ENCODE data around the gene ZNF524. TPM values are rescaled to one million over a fixed set of nuclear protein-coding genes. Genes with fewer than 3 reads are reported as not detected.

ZNF524 gene
- total and polyA plus RNA-seq, 4 donors: 12.6 to 62.5 (median 28.2) TPM

GRCh38 chr19:55554741-55555152 lies 45.3 kb upstream of the ZNF524 start:
- no peaks in the 10 kb centered on the region for H3K36me3 ChIP-seq (ENCODE audit: control insufficient read depth in 4 of 4, insufficient read depth in 4 of 4, low read length in 4 of 4)
- no peak overlapping the region for H3K4me3 ChIP-seq
- H3K9me3 ChIP-seq (ENCODE audit: control insufficient read depth in 4 of 4, insufficient read depth in 3 of 4, low read length in 3 of 4): no peaks in the 10 kb centered on the region
- no peak overlapping the region for H3K9ac ChIP-seq (ENCODE audit: insufficient read depth in 1 of 2, low read length in 2 of 2)
- peaks cover 0 to 16% (median 9%) of the 10 kb centered on the region in 3 donors for H3K27me3 ChIP-seq (ENCODE audit: control insufficient read depth in 3 of 3, insufficient read depth in 3 of 3, low read length in 2 of 3)
- H3K27ac ChIP-seq (ENCODE audit: low read depth in 1 of 2, low read length in 1 of 2): no peak overlapping the region
- TF ChIP-seq CTCF (IDR thresholded peaks at IDR 0.05; ENCODE audit: control extremely low read depth, extremely low read depth): no peak
- ATAC-seq (ENCODE audit: insufficient read depth, low FRiP score): no peak
- DNase-seq: no peak
- 79 to 87% methylated on average over 8 of the region's 8 CpGs for WGBS, 2 donors
- peaks cover 0 to 2% (median 0%) of the 10 kb centered on the region in 5 donors for H3K4me1 ChIP-seq (ENCODE audit: control insufficient read depth in 5 of 5, insufficient read depth in 5 of 5, low read length in 5 of 5)

GRCh38 chr19:55559684-55560083 lies 40.4 kb upstream of the ZNF524 start:
- no peak for TF ChIP-seq CTCF (IDR thresholded peaks at IDR 0.05; ENCODE audit: control extremely low read depth, extremely low read depth)
- H3K9ac ChIP-seq (ENCODE audit: insufficient read depth in 1 of 2, low read length in 2 of 2): no peak overlapping the region
- peaks cover 0 to 5% (median 4%) of the 10 kb centered on the region in 5 donors for H3K4me1 ChIP-seq (ENCODE audit: control insufficient read depth in 5 of 5, insufficient read depth in 5 of 5, low read length in 5 of 5)
- H3K36me3 ChIP-seq (ENCODE audit: control insufficient read depth in 4 of 4, insufficient read depth in 4 of 4, low read length in 4 of 4): no peaks in the 10 kb centered on the region
- peaks cover 0 to 2% (median 0%) of the 10 kb centered on the region in 3 donors for H3K27me3 ChIP-seq (ENCODE audit: control insufficient read depth in 3 of 3, insufficient read depth in 3 of 3, low read length in 2 of 3)
- no peak overlapping the region for H3K27ac ChIP-seq (ENCODE audit: low read depth in 1 of 2, low read length in 1 of 2)
- H3K4me3 ChIP-seq: no peak overlapping the region
- DNase-seq (no peak), ATAC-seq (ENCODE audit: insufficient read depth, low FRiP score) (no peak)
- WGBS, 2 donors: 83 to 92% methylated on average over 9 of the region's 9 CpGs
- peaks cover 0 to 4% (median 0%) of the 10 kb centered on the region in 4 donors for H3K9me3 ChIP-seq (ENCODE audit: control insufficient read depth in 4 of 4, insufficient read depth in 3 of 4, low read length in 3 of 4)

GRCh38 chr19:55563261-55563690 lies 36.8 kb upstream of the ZNF524 start:
- Histone ChIP-seq H3K9ac (ENCODE audit: insufficient read depth in 1 of 2, low read length in 2 of 2) (peak overlapping the region in 1 of 2 donors; percentile 23), H3K4me1 (ENCODE audit: control insufficient read depth in 5 of 5, insufficient read depth in 5 of 5, low read length in 5 of 5) (peaks cover 0 to 5% (median 4%) of the 10 kb centered on the region in 5 donors), H3K9me3 (ENCODE audit: control insufficient read depth in 4 of 4, insufficient read depth in 3 of 4, low read length in 3 of 4) (peaks cover 0 to 4% (median 0%) of the 10 kb centered on the region in 4 donors), H3K27ac (ENCODE audit: low read depth in 1 of 2, low read length in 1 of 2) (peak overlapping the region in 1 of 2 donors; percentile 85), H3K36me3 (ENCODE audit: control insufficient read depth in 4 of 4, insufficient read depth in 4 of 4, low read length in 4 of 4) (no peaks in the 10 kb centered on the region), H3K4me3 (no peak overlapping the region), H3K27me3 (ENCODE audit: control insufficient read depth in 3 of 3, insufficient read depth in 3 of 3, low read length in 2 of 3) (peaks cover 0 to 2% (median 0%) of the 10 kb centered on the region in 3 donors)
- WGBS, 2 donors: 53 to 54% methylated on average over 12 of the region's 12 CpGs
- DNase-seq (peak; percentile 33 to 53 (median 47)), ATAC-seq (ENCODE audit: insufficient read depth, low FRiP score) (no peak)
- TF ChIP-seq CTCF (IDR thresholded peaks at IDR 0.05; ENCODE audit: control extremely low read depth, extremely low read depth): no peak

GRCh38 chr19:55566823-55567222 lies 33.3 kb upstream of the ZNF524 start:
- ATAC-seq (ENCODE audit: insufficient read depth, low FRiP score): no peak
- Histone ChIP-seq H3K4me1 (ENCODE audit: control insufficient read depth in 5 of 5, insufficient read depth in 5 of 5, low read length in 5 of 5) (peaks cover 0 to 5% (median 4%) of the 10 kb centered on the region in 5 donors), H3K27ac (ENCODE audit: low read depth in 1 of 2, low read length in 1 of 2) (no peak overlapping the region), H3K27me3 (ENCODE audit: control insufficient read depth in 3 of 3, insufficient read depth in 3 of 3, low read length in 2 of 3) (no peaks in the 10 kb centered on the region), H3K9me3 (ENCODE audit: control insufficient read depth in 4 of 4, insufficient read depth in 3 of 4, low read length in 3 of 4) (no peaks in the 10 kb centered on the region), H3K4me3 (no peak overlapping the region), H3K36me3 (ENCODE audit: control insufficient read depth in 4 of 4, insufficient read depth in 4 of 4, low read length in 4 of 4) (no peaks in the 10 kb centered on the region), H3K9ac (ENCODE audit: insufficient read depth in 1 of 2, low read length in 2 of 2) (no peak overlapping the region)
- TF ChIP-seq CTCF (IDR thresholded peaks at IDR 0.05; ENCODE audit: control extremely low read depth, extremely low read depth): no peak
- WGBS, 2 donors: 44 to 62% methylated on average over 9 of the region's 9 CpGs
- DNase-seq: no peak

Data from lung (tissue), 12 donors.